Measurements from ENCODE around the gene ACER1.

- TF ChIP-seq, protein P1, sequence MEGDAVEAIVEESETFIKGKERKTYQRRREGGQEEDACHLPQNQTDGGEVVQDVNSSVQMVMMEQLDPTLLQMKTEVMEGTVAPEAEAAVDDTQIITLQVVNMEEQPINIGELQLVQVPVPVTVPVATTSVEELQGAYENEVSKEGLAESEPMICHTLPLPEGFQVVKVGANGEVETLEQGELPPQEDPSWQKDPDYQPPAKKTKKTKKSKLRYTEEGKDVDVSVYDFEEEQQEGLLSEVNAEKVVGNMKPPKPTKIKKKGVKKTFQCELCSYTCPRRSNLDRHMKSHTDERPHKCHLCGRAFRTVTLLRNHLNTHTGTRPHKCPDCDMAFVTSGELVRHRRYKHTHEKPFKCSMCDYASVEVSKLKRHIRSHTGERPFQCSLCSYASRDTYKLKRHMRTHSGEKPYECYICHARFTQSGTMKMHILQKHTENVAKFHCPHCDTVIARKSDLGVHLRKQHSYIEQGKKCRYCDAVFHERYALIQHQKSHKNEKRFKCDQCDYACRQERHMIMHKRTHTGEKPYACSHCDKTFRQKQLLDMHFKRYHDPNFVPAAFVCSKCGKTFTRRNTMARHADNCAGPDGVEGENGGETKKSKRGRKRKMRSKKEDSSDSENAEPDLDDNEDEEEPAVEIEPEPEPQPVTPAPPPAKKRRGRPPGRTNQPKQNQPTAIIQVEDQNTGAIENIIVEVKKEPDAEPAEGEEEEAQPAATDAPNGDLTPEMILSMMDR (IDR thresholded peaks at IDR 0.05): no peak
- no peak for TF ChIP-seq POLR2A (IDR thresholded peaks at IDR 0.05)
Measured at GRCh38 chr19:6364353-6364752, 30.9 kb upstream of the ACER1 start.

All from lower leg skin (tissue), 3 donors.